ENCODE results near the gene VWC2L. TPM values are rescaled to one million over a fixed set of nuclear protein-coding genes. Genes with fewer than 3 reads are reported as not detected.

VWC2L gene
- total RNA-seq, 1 experiment from 2014 or later, result not detected

DNA sequence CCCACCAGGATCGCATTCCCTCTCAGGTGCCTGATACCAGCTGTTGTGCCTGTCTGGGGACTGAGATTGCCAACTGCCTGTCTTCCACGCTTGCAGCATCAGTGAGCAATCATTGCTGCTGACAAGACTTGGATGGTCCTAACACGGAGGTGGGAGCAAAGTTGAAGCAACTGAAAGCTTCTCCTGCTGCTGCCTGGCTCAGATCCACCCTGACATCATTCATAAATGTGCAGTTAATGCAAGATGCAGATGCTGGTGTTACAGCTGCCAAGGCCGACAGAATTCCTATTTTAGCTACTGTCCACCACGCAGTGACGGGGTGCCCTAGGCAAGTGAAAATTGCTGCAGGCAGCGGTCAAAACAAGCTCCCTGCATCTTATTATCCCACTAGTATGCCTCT, 131.4 kb downstream of the VWC2L start:
- no TSS peak for BruUV-seq (replicated peaks)
- Histone ChIP-seq H3K27me3 (replicated peaks; ENCODE audit: insufficient read depth, low read depth, low read length, poor library complexity) (no peaks in the 10 kb centered on the region), H3K4me1 (ENCODE audit: insufficient read depth, low read length, poor library complexity, severe bottlenecking) (no peaks in the 10 kb centered on the region), H3K36me3 (ENCODE audit: insufficient read depth, low read length, poor library complexity, severe bottlenecking) (no peaks in the 10 kb centered on the region), H3K4me3 (ENCODE audit: low read depth, low read length, poor library complexity, severe bottlenecking) (no peak overlapping the region), H3K9me3 (ENCODE audit: low read depth, low read length, poor library complexity, severe bottlenecking) (no peaks in the 10 kb centered on the region), H3K27ac (ENCODE audit: low read depth, low read length, poor library complexity, severe bottlenecking) (no peak overlapping the region)
- no peak for DNase-seq (ENCODE audit: low spot score)
- intact Hi-C loops (cut with micrococcal nuclease; ENCODE audit: unreplicated experiment), result no loop called here
- TF ChIP-seq, protein P1, sequence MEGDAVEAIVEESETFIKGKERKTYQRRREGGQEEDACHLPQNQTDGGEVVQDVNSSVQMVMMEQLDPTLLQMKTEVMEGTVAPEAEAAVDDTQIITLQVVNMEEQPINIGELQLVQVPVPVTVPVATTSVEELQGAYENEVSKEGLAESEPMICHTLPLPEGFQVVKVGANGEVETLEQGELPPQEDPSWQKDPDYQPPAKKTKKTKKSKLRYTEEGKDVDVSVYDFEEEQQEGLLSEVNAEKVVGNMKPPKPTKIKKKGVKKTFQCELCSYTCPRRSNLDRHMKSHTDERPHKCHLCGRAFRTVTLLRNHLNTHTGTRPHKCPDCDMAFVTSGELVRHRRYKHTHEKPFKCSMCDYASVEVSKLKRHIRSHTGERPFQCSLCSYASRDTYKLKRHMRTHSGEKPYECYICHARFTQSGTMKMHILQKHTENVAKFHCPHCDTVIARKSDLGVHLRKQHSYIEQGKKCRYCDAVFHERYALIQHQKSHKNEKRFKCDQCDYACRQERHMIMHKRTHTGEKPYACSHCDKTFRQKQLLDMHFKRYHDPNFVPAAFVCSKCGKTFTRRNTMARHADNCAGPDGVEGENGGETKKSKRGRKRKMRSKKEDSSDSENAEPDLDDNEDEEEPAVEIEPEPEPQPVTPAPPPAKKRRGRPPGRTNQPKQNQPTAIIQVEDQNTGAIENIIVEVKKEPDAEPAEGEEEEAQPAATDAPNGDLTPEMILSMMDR (conservative IDR thresholded peaks at IDR 0.05; ENCODE audit: low read depth, low read length), result no peak
- no peak for TF ChIP-seq EZH2 (IDR thresholded peaks at IDR 0.05; ENCODE audit: borderline replicate concordance, low read depth, low read length, poor library complexity, severe bottlenecking)
- CTCF ChIA-PET, result no interaction called here
- POLR2A ChIA-PET (ENCODE audit: low non-redundant PET), result no interaction called here

DNA sequence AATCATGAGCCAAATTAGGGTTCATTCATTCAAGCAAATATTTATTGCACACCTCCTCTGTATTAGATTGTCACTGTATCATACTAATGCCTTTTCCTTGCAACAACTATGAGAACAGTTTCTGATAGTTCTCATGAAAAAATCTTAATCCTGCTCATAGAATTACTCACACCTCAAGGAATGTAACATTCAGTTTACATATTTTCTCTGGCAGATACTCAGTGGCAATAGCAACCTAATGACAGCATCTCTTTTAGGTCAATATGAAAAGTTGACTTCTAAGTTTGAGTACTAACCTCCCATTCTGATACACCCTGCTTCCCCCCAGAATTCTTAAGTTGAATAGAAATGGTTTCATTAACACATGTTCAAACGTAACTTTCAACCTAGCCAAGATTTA, 132.0 kb downstream of the VWC2L start:
- Histone ChIP-seq H3K36me3 (ENCODE audit: insufficient read depth, low read length, poor library complexity, severe bottlenecking) (no peaks in the 10 kb centered on the region), H3K27me3 (replicated peaks; ENCODE audit: insufficient read depth, low read depth, low read length, poor library complexity) (no peaks in the 10 kb centered on the region), H3K9me3 (ENCODE audit: low read depth, low read length, poor library complexity, severe bottlenecking) (no peaks in the 10 kb centered on the region), H3K4me1 (ENCODE audit: insufficient read depth, low read length, poor library complexity, severe bottlenecking) (no peaks in the 10 kb centered on the region), H3K27ac (ENCODE audit: low read depth, low read length, poor library complexity, severe bottlenecking) (no peak overlapping the region), H3K4me3 (ENCODE audit: low read depth, low read length, poor library complexity, severe bottlenecking) (no peak overlapping the region)
- ChIA-PET CTCF (no interaction called here), POLR2A (ENCODE audit: low non-redundant PET) (no interaction called here)
- no peak for TF ChIP-seq EZH2 (IDR thresholded peaks at IDR 0.05; ENCODE audit: borderline replicate concordance, low read depth, low read length, poor library complexity, severe bottlenecking)
- TF ChIP-seq, protein P1 (conservative IDR thresholded peaks at IDR 0.05; ENCODE audit: low read depth, low read length), result no peak
- no peak for DNase-seq (ENCODE audit: low spot score)
- BruUV-seq (replicated peaks), result no TSS peak
- intact Hi-C loops (cut with micrococcal nuclease; ENCODE audit: unreplicated experiment), result no loop called here

DNA sequence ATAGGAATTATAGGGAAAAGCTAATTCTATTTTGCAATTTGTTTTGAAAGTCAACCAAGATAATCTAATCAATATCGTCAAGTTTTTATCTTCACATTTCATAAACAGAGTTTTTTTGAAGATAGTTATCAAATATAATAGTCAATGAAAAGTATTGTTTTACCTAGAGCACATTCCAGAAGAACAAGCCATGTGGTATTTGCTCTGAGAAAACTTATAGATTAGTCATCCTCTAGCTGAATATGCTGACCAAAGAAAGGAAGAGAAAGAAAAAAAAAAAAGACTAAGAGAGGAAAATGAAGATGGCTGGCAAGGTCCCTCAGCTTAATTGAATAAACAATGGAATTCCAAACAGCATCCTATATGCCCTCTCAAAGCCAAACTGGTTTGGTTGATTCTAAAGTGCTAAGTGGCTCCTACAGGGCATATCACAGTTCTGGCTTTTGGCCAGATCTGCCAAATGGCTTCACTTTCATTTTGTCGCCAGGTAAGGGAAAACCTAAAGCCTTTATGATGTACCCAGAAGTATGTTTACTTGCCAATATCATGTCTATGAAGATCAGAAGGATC, 132.6 kb downstream of the VWC2L start:
- Histone ChIP-seq H3K27ac (ENCODE audit: low read depth, low read length, poor library complexity, severe bottlenecking) (no peak overlapping the region), H3K4me3 (ENCODE audit: low read depth, low read length, poor library complexity, severe bottlenecking) (no peak overlapping the region), H3K4me1 (ENCODE audit: insufficient read depth, low read length, poor library complexity, severe bottlenecking) (no peaks in the 10 kb centered on the region), H3K27me3 (replicated peaks; ENCODE audit: insufficient read depth, low read depth, low read length, poor library complexity) (no peaks in the 10 kb centered on the region), H3K36me3 (ENCODE audit: insufficient read depth, low read length, poor library complexity, severe bottlenecking) (no peaks in the 10 kb centered on the region), H3K9me3 (ENCODE audit: low read depth, low read length, poor library complexity, severe bottlenecking) (no peaks in the 10 kb centered on the region)
- intact Hi-C loops (cut with micrococcal nuclease; ENCODE audit: unreplicated experiment), result no loop called here
- TF ChIP-seq, protein P1 (conservative IDR thresholded peaks at IDR 0.05; ENCODE audit: low read depth, low read length), result no peak
- TF ChIP-seq EZH2 (IDR thresholded peaks at IDR 0.05; ENCODE audit: borderline replicate concordance, low read depth, low read length, poor library complexity, severe bottlenecking), result no peak
- no TSS peak for BruUV-seq (replicated peaks)
- POLR2A ChIA-PET (ENCODE audit: low non-redundant PET), result no interaction called here
- CTCF ChIA-PET, result no interaction called here
- DNase-seq (ENCODE audit: low spot score), result no peak
